Activated gamma-delta T cell treated with Interleukin-2 at 50 U/mL for 16 hours (primary cell): ENCODE results near the gene CAMTA1.

ENCODE experiments used
- DNase-seq: peaks from one replicate; pipeline ENCODE4 v3.0.0-alpha.2; 2020

The CAMTA1 gene

DNA sequence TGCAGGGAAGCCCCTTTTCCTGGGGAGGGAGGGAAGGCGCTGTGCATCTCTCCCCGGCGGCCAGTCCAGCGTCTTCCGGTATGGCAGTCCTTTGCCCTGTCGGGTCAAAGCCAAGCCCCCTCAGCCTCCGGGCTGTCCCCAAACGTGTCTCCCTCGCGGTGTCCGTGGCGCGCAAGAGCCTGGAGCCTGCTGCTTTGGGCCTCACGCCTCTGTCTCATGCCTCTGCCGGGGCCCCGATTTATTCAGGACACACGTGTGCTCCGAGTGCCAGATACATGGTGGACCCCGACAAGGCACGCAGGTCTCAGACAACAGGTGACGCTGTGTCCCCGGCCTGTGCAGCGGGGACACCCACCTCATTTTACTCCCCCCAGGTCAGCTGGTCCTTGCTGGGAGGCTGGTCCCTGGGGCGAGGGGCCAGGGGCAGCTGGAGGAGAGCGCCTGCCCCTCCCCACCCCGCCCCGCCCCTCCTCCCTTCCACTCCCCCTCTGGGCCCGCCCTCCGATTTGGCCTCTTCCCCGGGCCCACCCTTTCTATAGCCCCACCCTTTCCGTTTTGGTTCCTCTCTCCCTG lies 176.7 kb downstream of the CAMTA1 start:
- no peak for DNase-seq

DNA sequence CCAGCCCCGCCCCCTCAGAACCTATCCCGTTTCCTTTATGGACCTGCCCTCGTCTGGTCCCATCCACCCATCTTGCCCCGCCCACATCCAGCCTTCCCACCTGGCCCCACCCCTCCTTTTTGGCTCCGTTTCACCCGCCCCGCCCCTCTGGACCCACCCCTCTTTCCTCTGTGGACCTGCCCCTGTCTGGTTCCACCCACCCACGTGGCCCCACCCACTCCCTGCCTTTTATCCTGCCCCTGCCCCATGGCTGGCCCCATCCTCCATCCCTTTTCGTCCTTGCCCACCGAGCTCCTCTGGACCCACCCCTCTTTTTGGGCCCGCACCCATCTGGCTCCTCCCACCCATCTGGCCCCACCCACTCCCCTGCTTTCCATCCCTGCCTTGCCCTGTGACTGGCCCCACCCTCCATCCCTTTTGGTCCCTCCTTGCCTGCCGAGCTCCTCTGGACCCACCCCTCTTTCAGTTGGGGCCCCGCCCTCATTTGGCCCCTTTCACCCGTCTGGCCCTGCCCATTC lies 177.3 kb downstream of the CAMTA1 start:
- DNase-seq: peak; percentile 38

DNA sequence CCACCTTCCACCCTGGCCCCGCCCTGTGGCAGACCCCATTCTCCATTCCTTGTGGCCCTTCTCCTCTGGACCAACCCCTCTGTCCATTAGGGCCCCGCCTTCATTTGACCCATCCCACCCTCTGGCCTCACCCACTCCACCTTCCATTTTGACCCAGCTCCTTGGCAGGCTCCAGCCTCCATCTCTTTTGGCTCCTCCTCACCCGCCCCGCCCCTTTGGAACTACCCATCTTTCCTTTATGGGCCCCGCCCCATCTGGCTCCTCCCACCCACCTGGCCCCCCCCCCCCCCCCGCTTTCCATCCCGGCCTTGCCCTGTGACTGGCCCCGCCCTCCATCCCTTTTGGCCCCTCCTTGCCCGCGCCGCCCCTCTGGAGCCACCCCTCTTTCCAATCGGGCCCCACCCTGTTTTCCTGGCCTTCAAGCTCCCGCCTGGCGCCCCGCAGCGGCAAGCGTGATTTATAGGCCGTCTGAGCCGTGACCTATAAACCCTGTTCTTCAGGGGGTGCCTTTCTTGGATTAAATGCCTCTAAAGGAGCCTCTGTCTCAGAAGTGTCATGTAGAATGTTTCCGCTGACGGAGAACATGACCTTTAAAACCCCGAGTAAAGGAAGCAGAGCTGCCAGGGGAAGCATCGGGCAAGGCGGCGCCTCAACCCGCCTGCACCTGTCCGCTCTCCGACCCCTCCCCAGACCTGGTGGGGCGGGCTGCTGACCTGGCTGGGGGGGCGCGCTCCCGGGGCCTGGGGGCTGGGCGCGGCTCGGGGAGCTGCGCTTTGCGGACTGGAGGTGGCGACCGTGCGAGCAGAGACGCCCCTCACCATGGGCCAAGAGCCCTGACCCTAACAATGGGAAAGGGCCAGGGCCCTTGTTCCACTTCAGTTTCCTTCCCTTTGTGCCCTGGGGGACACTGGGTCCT lies 178.0 kb downstream of the CAMTA1 start:
- DNase-seq: peak; percentile 15

DNA sequence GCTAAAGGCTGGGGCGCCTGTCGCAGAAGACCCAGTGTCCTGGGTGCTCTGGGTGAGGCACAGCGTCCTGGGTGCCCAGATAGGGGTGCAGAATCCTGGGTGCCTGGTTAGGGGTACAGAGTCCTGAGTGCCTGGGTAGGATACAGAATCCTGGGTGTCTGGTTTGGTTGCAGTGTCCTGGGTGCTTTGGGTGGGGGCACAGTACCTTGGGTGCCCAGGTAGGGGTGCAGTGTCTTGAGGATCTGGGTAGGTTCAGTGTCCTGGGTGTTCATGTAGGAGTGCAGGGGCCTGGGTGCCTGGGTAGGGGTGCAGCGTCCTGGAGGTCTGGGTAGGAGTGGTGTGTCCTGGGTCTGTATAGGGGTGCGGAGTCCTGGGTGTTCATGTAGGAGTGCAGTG lies 178.7 kb downstream of the CAMTA1 start:
- no peak for DNase-seq

DNA sequence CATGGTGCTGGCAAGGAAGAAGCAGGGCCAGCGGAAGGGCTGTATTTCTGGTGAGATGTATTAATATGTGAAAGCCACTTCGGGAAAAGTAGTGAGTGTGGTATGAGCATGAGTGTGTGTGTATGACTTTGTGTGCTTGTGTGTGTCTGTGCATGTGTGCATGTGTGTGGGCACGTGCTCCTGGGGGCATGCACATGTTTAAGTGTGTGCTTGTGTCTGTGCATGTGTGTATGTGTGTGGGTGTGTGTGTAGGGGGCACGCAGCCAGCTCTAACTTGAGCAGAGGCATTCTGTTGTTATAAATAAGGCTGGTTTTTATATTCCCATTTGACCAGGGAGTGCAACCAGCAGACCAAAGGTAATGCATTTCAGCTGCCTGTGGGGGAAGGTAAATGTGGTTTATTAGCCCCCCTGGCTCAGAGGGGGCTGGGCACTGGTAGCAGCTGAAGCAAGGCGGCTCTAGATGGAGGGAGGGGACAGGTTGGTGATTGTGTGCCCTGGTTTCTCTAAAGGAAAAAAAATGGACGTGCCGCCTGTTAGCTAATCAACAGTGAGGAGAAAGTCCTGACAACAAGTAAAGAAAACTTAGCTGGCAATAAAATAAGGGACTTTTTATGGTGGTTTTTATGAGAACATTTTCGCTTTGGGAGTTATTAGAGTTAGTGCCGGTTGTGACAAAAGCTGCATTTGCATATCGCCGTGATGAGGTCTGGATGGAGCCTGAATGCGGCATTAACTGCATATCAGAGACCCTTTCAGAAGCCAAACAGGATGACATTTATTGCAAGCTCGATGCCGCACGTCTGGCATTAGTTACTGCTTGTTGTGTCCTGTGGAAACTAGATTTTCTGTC lies 180.1 kb downstream of the CAMTA1 start:
- no peak for DNase-seq

DNA sequence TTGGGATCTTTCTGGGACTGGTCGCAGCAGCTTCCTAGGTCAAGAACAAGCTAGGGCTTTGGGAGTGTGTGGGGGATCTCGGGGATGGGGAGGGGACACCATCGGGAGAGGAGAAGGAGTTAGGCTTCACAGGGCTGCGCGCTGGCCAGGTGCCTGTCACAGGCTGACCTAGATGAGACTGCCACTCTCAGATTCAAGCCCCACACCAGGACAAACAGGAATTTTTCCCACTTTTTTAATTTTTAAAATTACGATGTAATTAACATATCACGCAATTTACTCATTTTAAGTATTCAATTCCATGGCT lies 180.6 kb downstream of the CAMTA1 start:
- no peak for DNase-seq

DNA sequence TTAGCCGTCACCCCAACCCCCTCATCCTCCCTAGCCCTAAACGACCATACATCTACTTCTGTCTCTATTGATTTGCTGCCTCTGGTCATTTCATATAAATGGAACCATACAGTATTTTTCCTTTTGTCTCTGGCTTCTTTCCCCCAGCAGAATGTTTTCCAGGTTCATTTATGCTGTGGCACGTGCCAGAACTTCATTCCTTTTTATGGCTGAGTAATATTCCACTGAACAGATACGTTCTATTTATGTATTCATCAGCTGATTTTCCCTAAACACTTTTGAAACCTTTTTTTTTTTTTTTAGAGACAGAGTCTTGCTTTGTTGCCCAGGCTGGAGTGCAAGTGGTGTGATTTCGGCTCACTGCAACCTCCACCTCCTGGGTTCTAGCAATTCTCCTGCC lies 181.1 kb downstream of the CAMTA1 start:
- DNase-seq: no peak

DNA sequence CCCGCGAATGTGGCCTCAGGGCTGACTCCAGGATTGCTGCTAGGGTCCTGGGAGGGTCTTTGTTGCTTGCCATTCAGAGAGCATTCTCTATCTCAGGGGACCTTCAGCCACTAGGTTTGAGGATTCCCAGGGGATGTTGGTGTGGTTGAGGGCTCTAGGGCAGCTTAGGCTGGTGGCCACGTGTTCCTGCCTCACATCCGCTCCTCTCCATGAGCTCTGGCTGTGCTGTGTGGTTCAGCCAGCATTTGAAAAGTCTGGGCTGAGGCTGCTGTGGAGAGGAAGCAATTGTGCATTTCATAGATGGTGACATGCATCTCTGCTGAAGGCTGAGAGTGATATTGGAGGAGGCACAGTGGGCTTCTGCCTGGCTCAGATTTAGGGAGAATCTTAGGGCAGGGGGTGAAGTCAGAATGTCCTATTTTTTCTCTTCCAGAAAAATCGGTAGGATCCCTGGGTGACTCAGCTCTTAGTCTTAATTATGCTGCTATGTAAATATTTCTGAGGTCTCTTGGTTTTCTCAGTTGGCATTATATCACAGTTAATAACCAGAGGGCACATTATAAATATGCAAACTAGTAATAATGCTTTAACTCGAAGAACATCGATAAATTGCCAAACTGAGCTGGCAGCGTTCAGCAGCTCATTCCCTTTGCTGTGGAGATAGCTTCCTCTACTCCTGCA lies 182.3 kb downstream of the CAMTA1 start:
- no peak for DNase-seq

DNA sequence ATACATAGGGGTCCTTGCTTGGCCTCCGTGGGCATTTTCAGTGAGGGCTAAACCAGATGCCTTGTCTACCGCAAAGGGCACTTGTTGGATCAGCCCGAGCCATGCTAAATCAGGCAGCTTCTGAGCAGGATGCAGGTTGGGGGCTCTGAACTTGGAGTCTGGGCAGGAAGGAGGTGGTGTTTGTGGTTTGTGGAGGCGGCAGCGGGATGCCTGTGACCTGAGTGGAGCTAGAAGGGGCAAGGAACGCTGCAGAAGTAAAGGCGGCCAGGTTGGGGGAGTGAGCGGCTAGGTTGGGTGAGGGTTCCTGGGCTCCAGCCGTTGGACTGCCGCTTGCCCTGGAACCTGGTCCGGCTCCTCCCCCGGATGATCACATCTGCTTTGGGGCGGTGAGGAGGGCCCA lies 183.9 kb downstream of the CAMTA1 start:
- no peak for DNase-seq

DNA sequence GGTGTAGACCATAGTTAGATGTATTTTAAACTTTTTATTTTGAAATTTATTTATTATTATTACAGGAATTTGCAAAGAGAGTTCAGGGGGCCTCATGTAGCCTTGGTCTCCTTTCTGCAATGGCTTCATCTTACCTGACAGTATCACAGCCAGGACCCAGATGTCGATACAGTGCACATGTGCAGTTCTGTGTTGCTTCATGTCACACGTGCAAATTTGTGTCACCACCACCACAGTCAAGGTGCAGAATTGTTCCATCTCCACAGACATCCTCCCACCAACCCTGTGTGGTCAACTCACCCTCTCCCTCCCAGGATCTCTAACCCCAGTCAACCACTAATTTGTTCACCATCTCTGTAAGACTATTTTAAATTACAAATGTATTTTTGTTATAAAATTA lies 184.5 kb downstream of the CAMTA1 start:
- no peak for DNase-seq

DNA sequence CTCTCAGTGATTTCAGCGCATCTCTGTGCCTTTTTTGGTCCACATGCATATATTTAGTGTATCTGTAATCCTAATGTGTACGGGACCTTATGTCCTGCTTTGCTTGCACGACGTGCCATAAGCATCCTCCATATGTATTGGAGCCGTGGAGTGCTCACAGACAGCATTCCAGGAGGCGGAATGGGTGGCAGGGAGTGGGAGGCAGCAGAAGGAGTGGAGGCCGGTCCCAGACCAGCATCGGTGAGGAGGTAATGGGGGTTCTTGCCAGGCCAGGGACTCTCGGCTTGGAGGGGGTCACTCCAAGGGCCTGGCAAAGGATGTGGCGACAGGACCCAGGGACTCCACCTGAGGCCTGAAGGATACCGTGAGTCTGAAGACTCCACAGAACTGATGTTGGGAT lies 185.0 kb downstream of the CAMTA1 start:
- no peak for DNase-seq

DNA sequence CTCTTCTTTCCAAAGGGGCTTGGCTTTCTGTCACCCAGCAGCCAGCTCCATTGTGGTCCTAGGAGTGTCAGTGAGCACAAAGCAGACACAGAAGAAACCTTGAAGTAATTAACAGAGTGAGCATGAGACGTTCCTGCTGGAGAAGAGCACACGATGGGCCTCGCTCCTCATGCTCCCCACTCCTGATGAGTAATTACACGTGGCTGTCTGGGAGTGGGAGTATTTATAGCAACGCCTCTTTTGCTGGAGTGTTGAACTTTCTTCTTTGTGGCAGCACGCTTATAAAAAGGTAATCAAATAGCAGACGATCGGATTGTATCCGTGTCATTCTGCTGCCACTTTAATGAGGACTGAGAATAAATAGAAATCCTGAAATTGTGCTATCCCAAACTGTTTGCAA lies 185.8 kb downstream of the CAMTA1 start:
- no peak for DNase-seq

DNA sequence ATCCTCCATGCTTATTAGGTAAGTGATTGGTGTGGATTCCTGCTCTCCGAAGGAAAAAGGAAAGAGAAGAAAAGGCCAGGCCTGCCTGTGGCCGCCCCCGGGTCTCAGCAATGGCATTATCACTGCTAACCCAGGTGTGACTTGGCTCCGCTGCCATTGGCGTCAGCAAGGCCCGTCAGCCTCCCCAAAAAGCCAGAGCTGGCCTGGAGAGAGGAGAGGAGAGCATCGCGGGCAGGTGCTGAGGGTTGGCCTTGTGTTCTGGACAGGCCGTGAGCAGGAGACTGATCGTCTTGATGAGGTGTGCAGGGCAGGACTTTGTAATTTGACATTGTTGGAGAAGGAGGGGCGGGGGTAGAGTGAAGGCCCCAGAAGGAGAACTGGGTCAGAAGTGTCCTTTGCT lies 186.4 kb downstream of the CAMTA1 start:
- no peak for DNase-seq

DNA sequence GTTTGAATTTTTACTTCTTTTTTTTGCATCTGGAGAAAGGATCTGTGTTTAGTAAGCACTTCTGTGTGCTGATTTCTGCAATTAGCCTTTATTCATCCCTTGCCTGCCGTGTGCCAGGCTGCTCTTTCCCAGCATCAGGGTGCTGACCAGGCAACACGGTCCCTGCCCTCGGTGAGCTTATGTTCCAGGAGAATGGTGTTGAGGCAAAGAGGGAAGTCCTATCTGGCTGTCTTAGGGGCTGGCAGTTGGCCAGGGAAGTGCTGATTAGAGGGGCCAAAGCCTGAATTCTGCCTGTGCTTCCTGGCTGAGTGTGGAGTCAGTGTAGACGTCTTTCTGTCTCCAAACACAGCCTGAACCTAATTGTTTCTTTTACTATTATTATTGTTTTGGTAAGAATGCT lies 187.1 kb downstream of the CAMTA1 start:
- no peak for DNase-seq

DNA sequence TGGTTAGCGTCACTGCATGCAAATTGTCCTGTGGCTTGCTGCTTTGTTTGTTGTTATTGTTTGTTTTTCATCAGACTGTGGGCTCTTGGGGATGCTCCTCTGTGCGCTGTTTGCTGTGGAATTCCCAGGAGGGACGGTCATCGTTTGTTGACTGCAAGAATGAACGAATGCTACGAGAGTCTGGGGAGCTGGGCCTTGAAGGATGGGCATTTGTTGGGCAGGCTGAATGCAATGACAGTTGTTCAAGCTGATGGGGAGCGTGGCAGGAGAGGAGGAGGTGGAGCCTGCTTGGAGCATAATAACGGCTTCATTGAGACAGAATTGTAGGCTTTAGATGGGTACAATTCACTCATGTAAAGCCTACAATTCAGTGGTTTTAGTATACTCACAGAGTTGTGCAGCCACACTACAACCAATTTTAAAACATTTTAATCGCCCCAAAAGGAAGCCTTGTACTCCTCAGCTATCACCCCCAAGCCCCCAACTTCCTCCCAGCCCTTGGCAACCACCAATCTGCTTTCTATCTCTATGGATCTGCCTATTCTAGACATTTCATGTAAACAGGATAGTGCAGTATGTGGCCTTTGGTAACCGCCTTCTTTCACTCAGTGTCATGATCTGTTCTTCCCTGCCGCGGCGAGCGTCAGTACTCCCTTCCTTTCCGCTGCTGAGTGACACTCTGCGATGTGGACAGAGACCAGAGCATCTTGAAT lies 190.2 kb downstream of the CAMTA1 start:
- DNase-seq: no peak

DNA sequence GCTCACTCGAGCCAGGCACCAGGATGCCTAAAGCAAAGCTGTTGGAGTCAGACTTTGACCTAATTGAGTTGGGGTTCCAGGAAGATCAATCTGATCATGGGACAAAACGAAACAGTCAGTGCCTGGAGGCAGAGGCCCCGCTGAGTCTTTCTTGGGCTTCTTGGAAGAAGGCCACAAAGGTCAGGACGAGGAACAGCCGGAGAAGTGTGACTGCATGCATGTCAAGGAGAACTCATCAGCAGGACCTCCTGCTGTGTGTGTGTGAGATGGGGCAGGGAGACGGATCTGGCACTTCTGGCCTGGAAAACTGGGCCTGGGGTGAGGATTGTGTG lies 190.8 kb downstream of the CAMTA1 start:
- no peak for DNase-seq

DNA sequence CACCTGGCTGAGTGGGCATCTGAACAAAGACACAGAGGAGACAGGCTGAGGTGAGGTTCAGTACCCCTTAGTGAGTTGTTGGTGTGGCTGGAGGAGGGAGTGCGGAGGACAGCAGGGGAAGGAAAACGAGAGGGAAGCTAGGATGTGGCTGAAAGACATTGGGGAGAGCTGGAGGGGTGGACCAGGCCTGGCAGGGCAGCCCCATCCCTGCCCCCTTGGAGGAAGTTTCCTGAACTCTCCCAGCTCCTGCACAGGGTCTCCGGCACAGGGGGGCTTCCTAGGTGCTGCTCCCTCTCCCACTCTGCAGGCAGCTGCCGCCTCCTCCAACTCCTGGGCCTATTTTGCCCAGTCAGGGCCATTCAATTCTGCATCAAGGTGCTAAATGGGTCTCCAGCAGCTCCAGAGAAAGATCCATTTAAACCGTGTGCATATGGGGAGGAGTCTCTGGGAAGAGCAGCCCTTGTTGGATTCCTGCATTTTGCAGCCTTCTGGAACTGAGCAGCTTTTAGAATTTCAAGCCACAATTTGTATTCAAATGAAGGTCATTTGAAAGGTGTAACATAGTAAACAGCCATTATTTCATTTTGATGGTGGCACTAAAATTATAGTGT lies 193.9 kb downstream of the CAMTA1 start:
- no peak for DNase-seq

DNA sequence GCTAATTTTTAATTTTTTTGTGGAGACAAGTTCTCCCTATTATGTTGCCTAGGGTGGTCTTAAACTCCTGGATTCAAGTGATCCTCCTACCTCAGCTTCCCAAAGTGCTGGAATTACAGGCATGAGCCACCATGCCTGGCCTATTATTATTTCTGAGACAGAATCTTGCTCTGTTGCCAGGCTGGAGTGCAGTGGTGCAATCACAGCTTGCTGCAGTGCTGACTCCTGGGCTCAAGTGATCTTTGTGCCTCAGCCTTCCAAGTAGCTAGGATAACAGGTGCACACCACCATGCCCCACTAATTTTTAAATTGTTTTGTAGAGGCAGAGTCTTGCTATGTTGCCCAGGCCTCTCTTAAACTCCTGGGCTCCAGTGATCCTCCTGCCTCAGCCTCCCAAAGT lies 196.3 kb downstream of the CAMTA1 start:
- DNase-seq: no peak

DNA sequence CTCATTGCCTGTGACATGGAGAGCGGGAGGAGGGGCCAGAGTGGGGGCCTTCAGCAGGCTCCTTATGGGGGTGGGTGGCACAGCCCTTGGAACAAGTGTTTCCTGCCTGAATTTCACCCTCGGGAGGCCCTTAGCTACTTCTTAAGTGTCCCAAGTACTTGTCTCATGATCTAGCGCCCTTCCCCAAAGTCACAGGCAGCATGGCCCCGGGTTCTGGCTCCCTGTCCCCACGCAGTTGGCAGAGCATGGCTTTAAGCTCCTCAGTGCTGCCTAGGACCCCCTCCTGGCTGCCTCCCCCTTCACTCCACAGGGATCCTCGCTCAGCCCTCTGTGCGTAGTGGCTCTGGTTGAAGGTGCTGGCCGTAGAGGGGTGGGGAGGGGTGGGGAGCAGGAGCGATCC lies 197.2 kb downstream of the CAMTA1 start:
- no peak for DNase-seq

DNA sequence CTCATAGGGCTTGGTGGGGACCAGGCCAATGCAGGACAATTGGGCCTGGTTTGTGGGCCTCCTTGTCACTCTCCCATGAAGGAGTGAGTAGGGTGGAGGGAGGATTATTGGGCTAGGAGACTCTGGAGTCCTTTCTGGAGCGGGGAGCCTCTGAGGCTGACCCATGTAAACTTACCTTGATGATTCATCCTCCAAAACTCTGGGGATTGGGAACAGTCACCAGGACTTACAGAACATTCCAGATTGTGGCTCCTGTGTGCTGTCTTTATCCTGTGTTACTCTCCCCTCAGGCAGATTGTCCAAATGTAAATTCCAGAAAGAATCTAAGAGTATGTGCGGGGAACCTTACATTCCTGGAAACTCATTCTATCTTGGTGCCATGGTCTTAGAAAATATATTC lies 197.6 kb downstream of the CAMTA1 start:
- no peak for DNase-seq

DNA sequence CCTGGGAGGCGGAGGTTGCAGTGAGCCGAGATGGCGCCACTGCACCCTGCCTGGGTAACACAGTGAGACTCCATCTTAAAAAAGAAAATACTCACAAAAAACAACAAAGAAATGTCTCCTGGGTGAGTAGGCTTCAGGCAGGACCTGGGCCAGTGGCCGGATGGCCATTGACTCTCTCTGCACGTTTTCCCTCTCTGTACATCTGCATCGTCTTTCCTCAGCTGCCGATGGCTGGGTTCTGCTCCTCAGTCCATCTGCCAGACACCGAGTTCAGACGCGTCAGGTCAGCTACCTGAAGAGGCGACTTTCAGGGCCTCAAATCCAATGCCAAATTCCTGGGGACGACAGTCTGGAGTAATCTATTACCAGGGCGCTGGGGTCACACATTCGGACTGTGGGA lies 199.3 kb downstream of the CAMTA1 start:
- DNase-seq: no peak

DNA sequence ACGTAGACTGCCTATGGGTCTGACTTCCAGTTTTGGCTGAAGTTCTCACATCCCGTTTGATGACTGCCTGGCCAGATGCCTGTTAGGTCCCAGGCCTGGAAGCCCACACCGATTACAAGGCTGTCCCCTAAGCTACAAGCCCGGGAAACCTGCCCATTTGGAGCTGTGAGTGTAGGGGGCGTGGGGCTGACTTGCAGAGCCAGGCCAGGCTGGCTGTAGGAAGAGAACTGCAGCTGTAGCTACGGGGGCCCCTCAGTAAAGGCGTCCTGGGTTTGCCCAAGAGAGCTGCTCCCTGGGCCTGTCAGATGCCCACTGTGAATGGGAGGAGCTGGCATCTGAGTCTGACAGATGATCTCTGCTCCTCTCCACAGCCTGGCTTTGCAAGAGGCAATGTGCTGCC lies 199.7 kb downstream of the CAMTA1 start:
- no peak for DNase-seq
